NCI-H1417 (cell line): Measurements from ENCODE around the gene IMMP2L.
"Not testable (repeated sequence)": the region's sequence is repeated elsewhere in the genome, so short reads cannot be mapped to it uniquely, and the experiment has no call there.

Experiments used
- DNase-seq, 3 experiments: peaks; one replicate each; lab custom pipeline; 2025; lab: John Stamatoyannopoulos, UW

Gene IMMP2L

DNA sequence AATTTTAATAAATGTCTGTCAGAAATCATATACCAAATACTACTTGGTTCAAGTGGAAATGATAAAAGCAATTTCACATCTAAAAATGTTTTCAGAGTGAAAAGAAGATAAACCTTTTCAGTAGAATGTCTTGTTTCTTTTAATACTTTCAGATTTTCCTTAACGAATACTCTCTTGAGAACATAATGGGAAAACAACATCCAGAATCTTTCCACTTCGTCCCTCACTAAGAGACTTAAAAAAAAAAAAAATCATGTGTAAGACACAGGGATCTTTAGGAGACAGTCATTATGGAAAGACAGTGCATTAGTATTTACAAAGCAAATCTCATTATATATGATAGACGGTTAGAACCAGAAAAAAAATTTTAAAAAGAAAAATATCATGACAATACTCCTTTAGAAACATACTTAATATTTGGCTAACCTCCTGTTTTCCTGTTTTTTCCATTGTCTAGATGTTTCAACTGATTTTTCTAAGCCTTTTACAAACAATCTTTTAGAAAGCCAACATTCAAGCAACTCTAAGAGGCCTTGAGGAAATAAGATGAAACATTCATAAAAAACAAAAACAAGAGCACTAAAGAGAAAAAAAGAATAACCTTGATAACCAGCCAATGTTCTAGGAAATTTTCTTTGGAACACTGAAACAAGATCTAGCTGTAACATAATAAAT is 811.2 kb downstream of the IMMP2L start:
- no peak for DNase-seq

DNA sequence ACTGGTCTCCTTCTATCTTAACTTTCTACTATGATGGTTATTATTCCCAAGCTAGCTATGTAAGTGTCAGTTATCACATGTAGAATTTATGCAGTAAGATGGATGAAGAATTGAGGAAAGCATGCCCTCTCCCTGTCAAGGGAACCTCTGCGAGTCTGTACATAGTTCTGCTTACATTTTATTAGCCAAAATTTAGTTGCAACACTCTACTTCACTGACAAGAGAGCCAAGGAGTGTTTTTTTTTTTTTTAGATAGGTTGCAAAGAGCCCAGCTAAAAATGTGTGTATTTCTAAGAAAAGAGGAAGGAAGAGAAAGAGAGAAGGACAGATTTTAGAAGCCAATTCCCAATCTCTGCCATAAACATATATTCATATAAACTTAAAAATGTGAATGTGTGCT is 829.1 kb downstream of the IMMP2L start:
- no peak for DNase-seq

DNA sequence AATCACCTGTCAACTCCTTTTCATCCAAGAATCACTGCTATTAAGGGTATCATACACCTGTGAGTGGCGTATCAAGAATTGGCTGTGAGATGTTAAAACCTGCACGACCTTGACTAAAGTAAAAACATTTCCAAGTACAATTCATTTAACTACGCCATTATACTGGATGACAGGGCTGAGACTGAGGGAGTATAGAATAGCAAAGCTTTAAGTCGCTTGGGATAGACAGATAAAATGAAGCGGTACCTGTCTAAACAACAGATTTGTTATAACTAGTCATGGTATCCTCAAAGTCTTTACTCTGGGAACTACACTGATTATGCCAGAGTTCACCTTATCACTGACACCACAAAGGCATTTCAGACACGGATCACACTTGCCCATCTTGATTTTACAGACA is 837.5 kb downstream of the IMMP2L start:
- DNase-seq = no peak

DNA sequence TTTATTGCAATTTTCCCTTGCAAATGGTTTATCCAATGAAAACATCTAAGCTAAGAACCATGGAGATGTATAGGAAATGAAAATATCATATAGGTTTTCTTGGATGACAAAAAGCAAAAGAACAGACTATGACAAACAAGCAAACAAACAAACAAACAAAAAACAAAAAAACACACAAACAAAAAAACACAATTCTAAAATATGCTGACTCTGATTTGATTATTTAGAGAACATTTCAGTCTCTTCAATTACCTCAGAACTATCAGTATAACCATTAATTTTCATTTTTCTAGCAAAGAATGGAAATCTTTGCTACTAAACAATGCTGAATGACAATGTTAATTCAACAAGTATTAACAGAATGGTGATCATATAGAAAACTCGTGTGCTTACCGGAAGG is 840.9 kb downstream of the IMMP2L start:
- no peak for DNase-seq

DNA sequence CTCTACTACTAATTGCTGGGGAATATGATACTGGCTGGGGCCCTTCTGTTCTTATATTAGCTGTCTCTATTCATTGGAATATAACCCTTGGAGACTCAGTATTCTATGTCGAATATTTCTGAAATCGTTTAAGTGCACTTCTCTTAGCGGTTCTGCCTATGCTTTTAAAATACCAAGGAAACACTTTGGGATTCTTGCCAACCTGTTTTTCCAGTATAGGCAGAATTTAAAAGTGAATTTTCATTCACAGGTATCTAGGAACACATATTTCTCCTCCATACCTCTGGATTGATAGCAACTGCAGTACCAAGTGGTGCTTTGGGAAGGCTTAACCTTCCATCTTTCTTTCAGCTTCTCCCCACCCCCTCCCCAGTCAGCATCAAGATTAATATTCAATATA is 841.7 kb downstream of the IMMP2L start:
- DNase-seq = no peak

DNA sequence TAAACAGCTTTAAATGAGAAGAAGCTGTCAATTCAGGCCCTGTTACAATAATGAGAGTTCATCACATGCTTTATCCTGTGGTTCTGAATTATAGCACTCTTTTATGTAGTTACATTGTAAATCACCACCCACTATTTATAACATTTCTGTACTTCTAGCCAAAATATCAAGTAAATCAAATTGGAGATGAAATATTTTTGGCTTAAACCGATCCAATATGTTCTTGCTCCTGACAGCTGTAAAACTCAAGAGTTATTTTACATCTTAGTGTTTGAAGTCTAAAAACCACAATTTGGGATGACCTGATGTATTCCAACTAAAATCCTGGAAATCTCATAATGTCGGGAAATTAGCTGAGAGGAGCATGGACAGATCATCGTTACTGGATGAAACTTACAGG is 842.6 kb downstream of the IMMP2L start:
- no peak for DNase-seq

DNA sequence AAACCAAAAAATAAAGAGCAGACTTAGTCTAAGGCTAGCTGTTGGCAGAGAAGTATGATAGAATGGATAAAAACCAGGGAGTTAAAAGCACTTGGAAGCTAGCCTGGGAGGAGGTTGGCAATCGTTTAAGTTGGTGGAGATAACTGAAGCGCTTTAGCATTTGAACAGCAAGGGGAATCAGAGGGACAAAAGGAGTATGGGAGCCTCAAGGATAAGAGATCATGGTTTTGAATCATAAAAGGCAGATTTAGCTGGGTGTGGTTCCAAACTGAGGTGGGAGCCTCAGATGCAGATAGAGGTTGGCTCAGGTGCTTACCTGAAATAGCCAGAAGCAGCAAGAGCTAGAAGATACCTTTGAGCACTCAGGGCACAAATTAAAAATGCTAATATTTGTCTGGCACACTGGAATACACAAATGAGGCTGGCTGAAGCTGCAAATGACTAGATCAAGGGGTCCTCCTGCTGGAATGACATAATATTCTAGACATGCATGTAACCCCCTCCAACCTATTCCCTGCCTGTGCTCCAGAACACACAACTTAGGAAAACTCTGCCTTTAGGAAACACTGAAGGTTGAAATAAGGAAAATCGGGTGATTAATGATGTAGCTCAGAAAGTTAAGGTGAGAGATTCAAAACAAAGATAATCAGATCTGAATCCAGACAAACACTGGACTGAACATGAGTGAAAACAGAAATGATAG is 843.6 kb downstream of the IMMP2L start:
- no peak for DNase-seq

DNA sequence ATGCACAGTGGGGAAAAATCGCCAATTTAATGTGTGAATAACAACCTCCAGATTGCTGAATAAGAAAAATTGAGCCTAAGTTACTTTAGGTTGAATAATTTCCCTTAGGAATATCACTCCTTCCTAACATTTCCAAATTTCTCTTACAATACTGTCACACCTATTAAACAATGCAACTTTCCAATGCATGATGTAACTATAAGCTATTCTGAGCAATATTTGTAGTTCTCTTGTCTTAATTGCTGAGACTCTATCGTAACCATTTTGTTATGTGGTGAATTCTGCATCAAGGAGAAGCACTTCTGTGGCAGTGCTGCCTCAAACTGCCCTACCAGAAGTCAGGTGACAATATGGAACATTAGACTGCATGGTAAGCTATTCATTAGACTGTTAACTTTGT is 858.1 kb downstream of the IMMP2L start:
- no peak for DNase-seq

DNA sequence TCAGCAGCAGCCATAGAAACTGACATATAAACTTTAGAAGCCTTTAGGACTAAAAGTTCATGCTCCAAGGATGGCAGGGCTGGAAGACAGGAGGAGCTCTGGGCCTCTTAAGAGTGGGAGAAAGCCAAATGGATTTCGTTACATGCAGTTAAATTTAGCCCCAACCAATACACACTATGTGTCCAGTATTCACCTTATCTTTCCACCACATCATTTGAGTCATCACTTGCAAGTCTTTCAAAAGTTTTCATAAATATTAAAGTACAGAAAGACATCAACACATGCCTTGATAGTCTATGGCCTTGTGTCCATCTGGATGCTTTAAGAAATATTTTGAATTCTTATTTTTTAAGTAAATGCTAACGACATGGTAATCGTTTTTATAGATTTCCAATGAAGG is 863.7 kb downstream of the IMMP2L start:
- DNase-seq = no peak

DNA sequence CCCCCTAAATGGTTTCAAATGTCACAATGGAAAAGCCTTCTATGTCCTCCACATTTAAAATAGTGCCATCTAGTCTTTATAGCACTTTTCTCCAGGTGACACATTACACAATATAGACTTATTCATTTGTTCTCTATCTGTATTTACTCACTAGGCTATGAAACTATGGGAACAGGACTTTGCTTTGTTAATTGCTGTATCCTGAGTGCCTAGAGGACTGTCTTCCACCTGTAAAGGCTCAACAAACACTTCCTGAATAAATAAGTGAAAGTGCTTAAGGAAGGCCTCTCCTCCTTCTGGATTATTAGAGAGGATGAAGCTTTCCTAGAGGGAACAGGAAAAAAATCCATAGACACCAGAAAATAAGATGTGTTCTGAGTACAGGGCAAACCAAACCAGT is 868.9 kb downstream of the IMMP2L start:
- DNase-seq = peak; percentile 14 to 69 (median 50)

DNA sequence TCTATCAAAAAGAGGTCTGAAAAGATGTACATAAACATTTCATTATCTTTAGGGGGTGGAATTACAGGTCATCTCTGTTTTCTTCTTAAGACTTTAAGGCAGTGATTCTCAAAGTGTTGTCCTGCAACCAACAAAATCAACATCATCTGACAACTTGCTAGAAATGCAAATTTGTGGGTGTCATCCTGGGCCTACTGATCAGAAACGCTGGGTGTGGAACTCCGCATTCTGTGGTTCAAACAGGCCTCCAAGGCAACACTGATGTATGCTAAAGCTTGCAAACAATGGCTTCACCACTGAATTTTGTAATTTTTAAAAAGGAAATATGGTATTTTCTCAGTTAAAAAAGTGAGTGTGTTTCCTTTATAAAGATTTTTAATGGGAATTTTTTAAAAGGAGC is 873.4 kb downstream of the IMMP2L start:
- no peak for DNase-seq

DNA sequence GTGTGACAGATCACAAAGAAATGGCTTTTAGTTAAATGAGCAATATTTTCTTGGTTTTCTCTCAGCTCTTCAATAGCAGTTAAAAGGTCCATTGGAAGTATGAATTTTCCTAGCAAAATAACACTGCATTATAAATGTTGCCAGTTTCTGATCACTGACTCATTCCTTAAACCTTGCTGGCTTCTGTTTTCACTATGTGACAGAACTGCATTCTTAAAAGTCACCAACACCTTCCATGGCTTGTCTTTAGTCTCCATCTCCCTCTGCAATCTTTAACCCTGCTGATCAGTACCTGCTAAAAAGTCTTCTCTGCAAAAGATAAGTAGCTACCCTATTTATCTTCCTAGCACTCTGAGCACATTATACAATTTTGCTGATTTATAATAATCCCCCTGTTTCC is 876.4 kb downstream of the IMMP2L start:
- no peak for DNase-seq

DNA sequence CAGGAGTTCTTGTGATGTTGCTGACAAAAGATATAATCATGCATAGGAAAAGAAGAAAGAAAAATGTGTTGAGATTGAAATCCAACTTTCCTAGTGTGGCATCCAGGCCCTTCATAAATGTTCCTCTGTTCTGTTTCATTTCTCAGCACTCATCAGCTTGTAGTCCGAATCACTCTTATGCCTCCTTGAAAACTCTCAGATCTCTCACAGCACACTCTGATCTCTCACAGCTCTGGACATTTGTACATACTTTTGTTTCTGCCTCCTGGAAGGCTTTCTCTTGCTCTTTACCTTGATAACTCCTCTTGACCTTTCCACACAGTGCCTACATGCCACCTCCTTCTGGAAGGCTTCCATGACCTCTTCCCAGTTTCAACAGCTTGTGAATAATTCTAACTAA is 880.4 kb downstream of the IMMP2L start:
- DNase-seq = no peak

DNA sequence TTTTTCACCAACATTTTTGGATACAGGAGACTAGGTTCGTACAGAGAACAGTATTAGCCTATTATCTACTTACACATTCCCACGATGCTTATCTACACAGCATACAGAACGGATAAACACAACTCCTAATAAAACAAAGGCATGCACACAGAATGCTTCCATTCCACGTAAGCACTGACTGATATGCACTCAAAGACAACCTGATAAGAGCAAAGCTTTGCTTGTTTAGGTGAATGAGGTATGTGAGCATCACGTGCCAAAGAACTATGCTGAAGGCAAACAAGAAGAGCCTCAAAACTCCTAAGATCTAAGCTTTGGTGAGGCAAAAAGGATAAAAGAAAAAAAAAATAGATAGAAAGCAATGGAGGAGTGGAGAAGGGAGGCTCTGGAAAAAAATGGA is 884.9 kb downstream of the IMMP2L start:
- no peak for DNase-seq

DNA sequence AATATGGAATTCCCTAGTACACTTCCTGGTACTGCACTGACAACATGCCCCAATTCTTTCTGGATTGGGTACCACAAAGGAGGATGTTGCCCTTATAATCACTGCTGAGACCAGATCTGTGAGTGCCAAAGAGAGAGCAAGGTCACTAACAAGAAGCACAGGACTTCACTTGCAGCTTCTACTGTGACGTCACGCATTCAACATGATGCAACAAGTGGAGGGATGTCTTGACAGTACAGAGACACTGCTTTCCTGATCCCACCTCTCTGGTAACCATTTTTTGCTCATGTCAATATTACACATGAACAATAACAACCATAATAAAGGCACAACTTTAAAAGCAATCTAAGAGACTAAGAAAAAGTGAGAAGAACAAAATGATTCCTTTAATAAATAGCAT is 885.5 kb downstream of the IMMP2L start:
- DNase-seq = no peak

DNA sequence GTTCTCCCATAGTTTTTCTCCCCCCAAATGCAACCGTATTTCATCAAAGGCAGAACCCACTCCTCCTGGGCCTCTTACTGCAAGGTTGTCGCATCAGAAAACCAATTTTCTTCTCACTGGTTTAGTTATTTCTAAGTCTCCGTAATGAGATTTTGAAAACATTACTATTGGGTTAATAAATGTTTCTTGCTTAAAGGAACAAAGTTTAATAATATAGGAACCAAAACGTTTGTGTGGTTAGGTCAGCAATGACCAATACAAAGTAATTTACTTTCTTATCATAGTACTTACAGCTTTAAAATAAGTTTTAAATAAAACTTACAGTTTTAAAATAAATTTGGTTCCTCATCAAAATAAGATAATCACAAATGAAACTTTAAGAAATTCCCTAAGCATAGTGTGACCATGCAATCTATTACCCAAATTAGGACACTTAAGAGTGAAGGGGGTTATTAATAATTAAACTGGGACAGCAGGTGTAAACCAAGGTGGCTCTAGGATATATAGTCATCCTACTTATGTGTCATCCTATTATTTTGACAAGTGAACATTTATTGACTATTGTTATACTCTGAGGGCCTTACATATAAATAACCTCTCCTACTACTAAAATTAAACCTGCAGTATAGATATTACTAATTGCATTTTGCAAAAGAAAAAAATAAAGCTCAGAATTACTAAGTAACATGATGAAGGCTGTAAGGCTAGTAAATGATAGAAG is 886.7 kb downstream of the IMMP2L start:
- no peak for DNase-seq

DNA sequence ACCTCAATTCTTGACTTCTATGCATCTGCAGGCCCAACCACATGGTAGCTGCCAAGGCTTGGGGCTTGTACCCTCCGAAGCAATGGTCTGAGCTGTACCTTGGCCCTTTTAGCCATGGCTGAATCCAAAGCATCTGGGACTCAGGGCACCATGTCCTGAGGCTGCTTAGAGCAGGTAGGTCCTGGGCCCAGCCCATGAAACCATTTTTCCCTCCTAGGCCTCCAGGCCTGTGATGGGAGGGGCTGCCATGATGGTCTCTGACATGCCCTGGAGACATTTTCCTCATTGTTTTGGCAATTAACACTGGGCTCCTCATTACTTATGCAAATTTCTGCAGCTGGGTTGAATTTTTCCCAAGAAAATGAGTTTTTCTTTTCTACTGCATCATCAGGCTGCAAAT is 889.1 kb downstream of the IMMP2L start:
- no peak for DNase-seq

DNA sequence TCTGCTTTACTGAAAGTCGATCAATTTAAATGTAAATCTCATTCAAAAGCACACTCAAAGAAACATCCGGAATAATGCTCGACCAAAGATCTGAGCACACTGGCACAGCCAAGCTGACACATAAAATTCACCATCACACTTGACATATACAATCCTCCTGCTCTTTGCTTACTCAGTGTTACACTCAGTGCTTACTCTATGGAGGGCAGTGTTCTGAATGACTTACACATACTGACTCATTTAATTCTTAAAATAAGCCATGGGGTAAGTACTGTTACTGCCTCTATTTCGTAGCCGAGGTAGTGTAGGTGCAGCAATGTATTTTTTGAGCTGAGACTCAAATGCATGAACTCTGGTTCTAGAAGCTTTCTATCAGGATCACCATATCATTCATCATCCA is 892.9 kb downstream of the IMMP2L start:
- DNase-seq = no peak

DNA sequence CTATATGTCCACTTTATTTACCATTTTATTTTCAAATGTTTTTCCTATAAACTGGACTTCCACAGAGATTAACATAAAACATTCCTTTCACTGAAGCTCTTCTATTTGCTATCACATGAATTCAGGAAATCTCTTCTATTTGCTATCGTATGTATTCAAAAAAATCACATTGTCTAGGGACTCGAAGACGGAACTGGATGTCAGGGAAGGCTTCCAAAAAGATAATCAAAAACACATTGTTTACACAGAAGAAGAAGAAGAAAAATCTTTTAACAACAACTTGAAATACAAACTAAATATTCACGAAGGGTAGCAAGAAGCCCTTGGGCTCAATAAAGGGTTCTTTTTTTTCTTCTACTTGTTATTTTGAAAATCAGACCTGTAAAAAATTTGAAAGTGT is 897.5 kb downstream of the IMMP2L start:
- no peak for DNase-seq

DNA sequence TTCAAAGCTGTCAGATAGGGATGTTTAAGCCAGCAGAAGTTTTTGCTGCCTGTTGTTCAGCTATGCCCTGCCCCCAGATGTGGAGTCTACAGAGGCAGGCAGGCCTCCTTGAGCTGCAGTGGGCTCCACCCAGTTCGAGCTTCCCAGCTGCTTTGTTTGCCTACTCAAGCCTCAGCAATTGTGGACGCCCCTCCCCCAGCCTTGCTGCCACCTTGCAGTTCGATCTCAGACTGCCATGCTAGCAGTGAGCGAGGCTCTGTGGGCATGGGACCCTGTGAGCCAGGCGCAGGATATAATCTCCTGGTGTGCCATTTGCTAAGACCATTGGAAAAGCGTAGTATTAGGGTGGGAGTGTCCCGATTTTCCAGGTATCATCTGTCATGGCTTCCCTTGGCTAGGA is 901.7 kb downstream of the IMMP2L start:
- not testable (repeated sequence) for DNase-seq

DNA sequence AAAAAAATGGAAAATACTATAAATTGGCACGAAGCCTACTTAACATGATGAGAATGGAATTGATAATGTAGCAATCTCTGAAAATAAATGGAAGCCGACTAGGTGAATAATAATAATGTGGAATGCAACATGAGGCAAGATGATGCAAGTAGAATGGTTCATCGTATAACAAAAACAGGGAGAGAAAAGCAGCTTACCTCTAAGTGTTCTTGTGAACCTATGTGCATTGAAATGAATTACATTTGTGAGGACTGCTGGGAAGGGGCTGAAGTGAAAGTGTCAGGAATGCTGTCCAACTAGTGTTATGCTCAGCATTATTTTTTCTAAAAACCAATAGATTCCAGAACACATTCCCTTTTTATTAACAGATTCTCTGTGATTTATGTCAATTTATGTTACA is 912.0 kb downstream of the IMMP2L start:
- no peak for DNase-seq

DNA sequence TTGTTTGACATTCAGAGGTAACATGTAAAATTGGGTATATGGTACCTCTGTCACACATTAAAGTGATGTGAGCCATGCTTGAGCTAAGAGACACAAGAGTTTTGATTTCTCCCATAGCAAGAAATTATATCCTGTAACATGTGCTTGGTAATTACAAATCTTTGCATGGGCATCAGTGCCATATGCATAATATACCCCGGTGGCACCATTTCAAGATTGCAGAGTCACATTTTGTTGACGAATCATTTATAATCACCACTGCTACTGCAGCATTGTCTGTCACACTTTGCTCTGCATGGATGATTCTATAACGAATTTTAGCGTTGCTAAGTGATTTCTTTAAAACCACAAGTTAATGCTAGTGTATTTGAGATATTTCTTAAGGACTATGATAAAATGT is 915.0 kb downstream of the IMMP2L start:
- peak in 1 of 3 experiments; percentile 66 for DNase-seq

DNA sequence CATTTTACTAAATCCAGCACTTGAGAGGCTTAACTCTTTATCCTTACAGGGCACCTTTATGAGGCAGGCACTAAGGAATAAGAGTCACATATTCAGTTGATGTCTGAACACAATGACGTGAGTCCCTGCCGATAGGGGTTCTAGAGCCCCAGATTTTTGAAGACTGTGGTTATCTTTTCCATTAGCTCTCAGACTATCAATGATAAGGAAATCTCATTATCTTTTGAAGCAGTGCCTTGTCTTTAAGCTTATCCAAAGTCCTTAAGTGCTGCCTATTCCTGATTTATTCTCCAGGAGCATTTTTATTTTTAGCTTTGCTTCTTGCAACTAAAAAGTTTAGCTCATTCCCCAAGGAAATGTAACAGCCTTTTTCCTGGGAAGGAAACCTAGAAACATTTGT is 915.5 kb downstream of the IMMP2L start:
- DNase-seq = no peak
